Spleen (tissue), 7 donors: ENCODE results near the gene FYB1.

Experiments used
- POLR2A ChIP-seq, 3 donors: fragments of 450-650 bp; IDR thresholded peaks; one replicate each; pipeline ENCODE4 v1.5.1; 2017; ENCODE audit warnings: antibody characterized with exemption in 3 of 3, mild to moderate bottlenecking in 1 of 3
- POLR2AphosphoS5 ChIP-seq, 3 donors: sonication (generic); formaldehyde crosslinking; IDR thresholded peaks; one replicate each; pipeline ENCODE4 v1.5.1; 2017; ENCODE audit warnings: antibody characterized with exemption in 3 of 3
- TF ChIP-seq, protein P1 (sequence below), 11 experiments: fragments of 200-600 bp in 7 of 11; fragments of 450-650 bp in 4 of 11; sonication (generic) in 4 of 11; IDR thresholded peaks in 8 of 11; conservative IDR thresholded peaks in 3 of 11; 1 replicate in 7 of 11; 2 replicates in 4 of 11; pipeline versions ENCODE4 v1.4.0 to v1.8.0; 2016 to 2021; ENCODE audit warnings: antibody characterized with exemption in 11 of 11, inconsistent platforms in 4 of 11, mild to moderate bottlenecking in 1 of 11
- donor health status: DM: no; HTN: no; CAD: no; lungs with moderate emphysema.
- donor health status: DM: no; HTN: no; CAD: no.
- donor health status: DM: no; HTN: no; CAD: no.

DNA sequence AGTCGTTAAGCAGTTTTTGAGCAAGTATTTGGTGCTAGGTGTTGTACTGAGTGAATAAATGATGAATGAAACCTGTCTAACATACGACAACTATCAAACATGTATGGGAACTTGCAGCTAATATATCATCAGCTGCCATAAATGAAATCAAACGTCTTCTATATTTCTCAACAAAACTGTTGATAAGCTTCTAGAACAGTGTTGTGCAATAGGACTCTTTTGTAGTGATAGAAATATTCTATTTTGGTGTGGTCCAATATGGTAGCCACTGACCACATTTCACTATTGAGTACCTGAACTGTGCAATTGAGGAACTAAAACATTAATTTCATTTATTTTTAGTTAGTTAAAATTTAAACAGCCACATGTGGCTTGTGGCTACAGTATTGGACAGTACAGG is 16.3 kb upstream of the FYB1 start:
- TF ChIP-seq POLR2A (IDR thresholded peaks at IDR 0.05) (no peak), POLR2AphosphoS5 (IDR thresholded peaks at IDR 0.05) (no peak)
- TF ChIP-seq, protein P1, sequence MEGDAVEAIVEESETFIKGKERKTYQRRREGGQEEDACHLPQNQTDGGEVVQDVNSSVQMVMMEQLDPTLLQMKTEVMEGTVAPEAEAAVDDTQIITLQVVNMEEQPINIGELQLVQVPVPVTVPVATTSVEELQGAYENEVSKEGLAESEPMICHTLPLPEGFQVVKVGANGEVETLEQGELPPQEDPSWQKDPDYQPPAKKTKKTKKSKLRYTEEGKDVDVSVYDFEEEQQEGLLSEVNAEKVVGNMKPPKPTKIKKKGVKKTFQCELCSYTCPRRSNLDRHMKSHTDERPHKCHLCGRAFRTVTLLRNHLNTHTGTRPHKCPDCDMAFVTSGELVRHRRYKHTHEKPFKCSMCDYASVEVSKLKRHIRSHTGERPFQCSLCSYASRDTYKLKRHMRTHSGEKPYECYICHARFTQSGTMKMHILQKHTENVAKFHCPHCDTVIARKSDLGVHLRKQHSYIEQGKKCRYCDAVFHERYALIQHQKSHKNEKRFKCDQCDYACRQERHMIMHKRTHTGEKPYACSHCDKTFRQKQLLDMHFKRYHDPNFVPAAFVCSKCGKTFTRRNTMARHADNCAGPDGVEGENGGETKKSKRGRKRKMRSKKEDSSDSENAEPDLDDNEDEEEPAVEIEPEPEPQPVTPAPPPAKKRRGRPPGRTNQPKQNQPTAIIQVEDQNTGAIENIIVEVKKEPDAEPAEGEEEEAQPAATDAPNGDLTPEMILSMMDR (IDR thresholded peaks at IDR 0.05 in 8 of 11, conservative IDR thresholded peaks at IDR 0.05 in 3 of 11), result no peak
